ENCODE measurements around the gene MMAA.

DNA sequence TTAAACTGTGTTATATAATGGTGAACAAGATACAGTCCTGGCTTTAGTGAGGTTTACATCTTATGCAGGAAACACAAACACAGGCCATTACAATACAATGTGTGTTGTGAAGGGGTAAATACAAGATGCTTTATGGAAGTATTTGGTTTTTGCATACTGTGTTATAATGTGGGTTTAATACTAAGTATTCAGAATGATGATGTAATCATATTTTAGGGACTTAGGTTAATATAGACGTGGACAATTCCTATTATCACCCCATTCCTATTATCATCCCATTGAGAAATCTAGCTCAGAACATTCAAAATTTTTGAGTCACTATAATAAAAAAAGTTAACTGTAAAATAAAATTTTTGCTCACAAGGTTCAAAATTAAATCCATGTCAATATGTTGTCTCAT lies 24.1 kb downstream of the MMAA start:
- TF ChIP-seq, protein P1, sequence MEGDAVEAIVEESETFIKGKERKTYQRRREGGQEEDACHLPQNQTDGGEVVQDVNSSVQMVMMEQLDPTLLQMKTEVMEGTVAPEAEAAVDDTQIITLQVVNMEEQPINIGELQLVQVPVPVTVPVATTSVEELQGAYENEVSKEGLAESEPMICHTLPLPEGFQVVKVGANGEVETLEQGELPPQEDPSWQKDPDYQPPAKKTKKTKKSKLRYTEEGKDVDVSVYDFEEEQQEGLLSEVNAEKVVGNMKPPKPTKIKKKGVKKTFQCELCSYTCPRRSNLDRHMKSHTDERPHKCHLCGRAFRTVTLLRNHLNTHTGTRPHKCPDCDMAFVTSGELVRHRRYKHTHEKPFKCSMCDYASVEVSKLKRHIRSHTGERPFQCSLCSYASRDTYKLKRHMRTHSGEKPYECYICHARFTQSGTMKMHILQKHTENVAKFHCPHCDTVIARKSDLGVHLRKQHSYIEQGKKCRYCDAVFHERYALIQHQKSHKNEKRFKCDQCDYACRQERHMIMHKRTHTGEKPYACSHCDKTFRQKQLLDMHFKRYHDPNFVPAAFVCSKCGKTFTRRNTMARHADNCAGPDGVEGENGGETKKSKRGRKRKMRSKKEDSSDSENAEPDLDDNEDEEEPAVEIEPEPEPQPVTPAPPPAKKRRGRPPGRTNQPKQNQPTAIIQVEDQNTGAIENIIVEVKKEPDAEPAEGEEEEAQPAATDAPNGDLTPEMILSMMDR (IDR thresholded peaks at IDR 0.05) = no peak
- TF ChIP-seq POLR2A (IDR thresholded peaks at IDR 0.05) = no peak

Data from testis (tissue), 2 donors.